GM03348 (cell line): Measurements from ENCODE around the gene ITPK1.
"Not testable (repeated sequence)": the region's sequence is repeated elsewhere in the genome, so short reads cannot be mapped to it uniquely, and the experiment has no call there.

Source experiments
- DNase-seq: peaks from one replicate; pipeline ENCODE4 v3.0.0; 2012; ENCODE audit warnings: low spot score

The ITPK1 gene

GRCh38 chr14:93115821-93116675 is at the start of gene ITPK1:
Gene ITPK1 (minus strand): TSS chr14:93115925. CDS start chr14:93115163, 762 bp downstream.
- DNase-seq, result peak; percentile 93

GRCh38 chr14:93163564-93163963 is 47.8 kb upstream of the ITPK1 start:
- DNase-seq, result no peak

- no peak for DNase-seq
These were observed 45.8 kb upstream of the ITPK1 start for GRCh38 chr14:93161411-93161940.

- peak; percentile 32 for DNase-seq
These were observed 44.7 kb upstream of the ITPK1 start for GRCh38 chr14:93160353-93160801.

GRCh38 chr14:93159625-93160352 is 44.1 kb upstream of the ITPK1 start:
- DNase-seq, result not testable (repeated sequence)

- not testable (repeated sequence) for DNase-seq
These were observed 42.6 kb upstream of the ITPK1 start for GRCh38 chr14:93158349-93158748.

GRCh38 chr14:93156693-93157369 is 41.1 kb upstream of the ITPK1 start:
- DNase-seq, result no peak

- no peak for DNase-seq
These were observed 39.9 kb upstream of the ITPK1 start for GRCh38 chr14:93155667-93156066.

GRCh38 chr14:93153121-93153520 is 37.4 kb upstream of the ITPK1 start:
- no peak for DNase-seq

GRCh38 chr14:93150227-93151208 is 34.8 kb upstream of the ITPK1 start:
- no peak for DNase-seq

- DNase-seq, result no peak
These were observed 33.3 kb upstream of the ITPK1 start for GRCh38 chr14:93148979-93149378.

- no peak for DNase-seq
These were observed 30.4 kb upstream of the ITPK1 start for GRCh38 chr14:93146119-93146518.

- no peak for DNase-seq
These were observed 27.3 kb upstream of the ITPK1 start for GRCh38 chr14:93142854-93143652.

- no peak for DNase-seq
These were observed 22.1 kb upstream of the ITPK1 start for GRCh38 chr14:93137864-93138263.

- not testable (repeated sequence) for DNase-seq
These were observed 20.8 kb upstream of the ITPK1 start for GRCh38 chr14:93136508-93136907.

- DNase-seq, result no peak
These were observed 20.3 kb upstream of the ITPK1 start for GRCh38 chr14:93136009-93136408.

- no peak for DNase-seq
These were observed 19.7 kb upstream of the ITPK1 start for GRCh38 chr14:93135399-93135798.

GRCh38 chr14:93133464-93133863 is 17.7 kb upstream of the ITPK1 start:
- peak; percentile 40 for DNase-seq

- DNase-seq, result peak; percentile 44
These were observed 16.8 kb upstream of the ITPK1 start for GRCh38 chr14:93132472-93133065.
